GM18861 (cell line): ENCODE measurements around the gene RAB26.

Experiments used
- ATAC-seq: cut with Tn5 transposase; IDR thresholded peaks from one replicate; pipeline ENCODE4 v1.9.1; 2021; ENCODE audit not compliant: unreplicated experiment

RAB26 gene

GRCh38 chr16:2142942-2143877 lies 5.2 kb upstream of the RAB26 start:
- no peak for ATAC-seq

DNA sequence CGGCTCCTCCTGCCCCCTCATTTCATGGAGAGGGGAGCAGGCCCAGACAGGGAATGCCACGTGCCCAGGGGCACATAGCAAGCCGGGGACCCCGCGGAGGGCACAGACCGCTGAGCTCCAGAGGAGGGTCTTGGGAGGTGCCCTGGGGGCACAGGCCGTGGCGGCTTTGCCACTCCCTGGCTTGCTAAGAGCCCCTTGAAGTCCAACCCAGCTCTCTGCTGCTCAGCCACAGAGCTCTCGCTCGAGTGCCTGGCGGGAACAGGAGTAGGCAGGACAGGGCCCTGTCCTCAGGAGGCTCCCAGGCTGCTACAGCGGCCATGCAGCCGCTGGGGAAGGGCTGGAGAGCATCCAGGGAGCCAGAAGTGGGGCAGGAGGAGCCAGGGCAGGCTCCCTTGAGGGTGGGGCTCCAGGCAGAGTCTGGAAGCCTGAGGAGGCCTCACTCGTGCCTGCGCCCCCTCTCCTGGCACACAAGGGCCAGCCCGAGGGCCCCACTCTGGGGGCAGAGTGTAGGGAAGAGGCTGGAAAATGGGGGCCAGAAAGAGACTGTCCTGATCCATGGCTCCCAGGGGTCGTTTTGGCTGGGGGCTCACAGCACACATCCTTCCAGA lies 4.4 kb upstream of the RAB26 start:
- ATAC-seq = no peak

DNA sequence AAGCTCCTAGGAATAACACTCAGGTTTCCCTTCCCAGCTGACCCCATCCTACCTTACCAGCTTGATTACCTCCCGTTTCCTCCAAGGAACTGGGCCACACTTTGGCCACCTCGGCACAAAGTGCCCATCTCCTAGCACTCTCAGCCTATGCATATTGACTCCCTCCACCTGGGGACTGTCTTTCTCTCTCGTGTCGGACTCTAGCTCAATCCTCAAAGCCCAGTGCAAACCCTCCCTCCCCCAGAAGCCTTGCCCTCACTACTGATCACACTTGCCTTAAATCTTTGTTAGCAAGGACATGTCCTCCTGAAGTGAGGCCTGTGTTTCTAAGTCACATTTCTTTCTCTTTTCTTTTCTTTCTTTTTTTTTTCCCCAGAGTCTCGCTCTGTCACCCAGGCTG lies 2.6 kb upstream of the RAB26 start:
- ATAC-seq = no peak

GRCh38 chr16:2147378-2147777 lies 1.0 kb upstream of the RAB26 start:
- no peak for ATAC-seq

DNA sequence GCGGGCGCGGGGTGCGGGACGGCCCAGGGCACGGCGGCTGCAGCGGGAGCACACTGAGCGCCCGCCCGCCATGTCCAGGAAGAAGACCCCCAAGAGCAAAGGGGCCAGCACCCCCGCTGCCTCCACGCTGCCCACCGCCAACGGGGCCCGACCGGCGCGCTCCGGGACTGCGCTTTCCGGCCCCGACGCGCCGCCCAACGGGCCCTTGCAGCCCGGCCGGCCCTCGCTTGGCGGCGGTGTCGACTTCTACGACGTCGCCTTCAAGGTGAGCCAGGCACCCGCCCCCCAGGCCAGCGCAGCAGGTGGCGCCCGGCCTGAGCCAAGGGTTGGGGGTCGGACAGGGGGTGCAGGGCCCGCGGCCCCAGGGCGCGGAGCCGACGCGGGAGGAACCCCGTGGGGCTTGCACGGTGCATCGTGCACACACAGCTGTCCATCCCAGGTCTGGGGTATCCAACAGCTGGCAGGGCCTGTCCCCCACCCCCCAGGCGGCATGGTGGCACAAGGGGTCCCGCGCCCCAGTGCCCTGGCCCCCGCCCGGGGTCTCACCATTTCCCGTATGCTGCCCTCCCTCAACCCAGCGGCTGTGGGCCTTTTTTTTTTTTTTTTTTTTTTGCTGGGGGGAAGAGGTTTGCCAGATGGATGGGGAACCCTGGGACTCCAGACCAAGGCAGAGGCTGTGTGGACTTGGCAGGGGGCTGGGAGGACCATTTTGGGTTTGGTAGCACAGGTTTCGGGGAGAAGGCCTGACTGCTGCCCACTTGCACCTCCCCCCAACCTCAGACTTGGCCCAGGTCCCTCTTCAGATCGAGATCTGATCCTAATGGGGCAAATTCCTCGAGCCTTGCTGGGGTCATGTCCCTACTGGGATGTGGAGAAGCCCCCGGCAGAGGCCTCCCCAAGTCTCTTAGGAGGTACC lies 547 bp downstream of the RAB26 start:
- ATAC-seq = no peak

DNA sequence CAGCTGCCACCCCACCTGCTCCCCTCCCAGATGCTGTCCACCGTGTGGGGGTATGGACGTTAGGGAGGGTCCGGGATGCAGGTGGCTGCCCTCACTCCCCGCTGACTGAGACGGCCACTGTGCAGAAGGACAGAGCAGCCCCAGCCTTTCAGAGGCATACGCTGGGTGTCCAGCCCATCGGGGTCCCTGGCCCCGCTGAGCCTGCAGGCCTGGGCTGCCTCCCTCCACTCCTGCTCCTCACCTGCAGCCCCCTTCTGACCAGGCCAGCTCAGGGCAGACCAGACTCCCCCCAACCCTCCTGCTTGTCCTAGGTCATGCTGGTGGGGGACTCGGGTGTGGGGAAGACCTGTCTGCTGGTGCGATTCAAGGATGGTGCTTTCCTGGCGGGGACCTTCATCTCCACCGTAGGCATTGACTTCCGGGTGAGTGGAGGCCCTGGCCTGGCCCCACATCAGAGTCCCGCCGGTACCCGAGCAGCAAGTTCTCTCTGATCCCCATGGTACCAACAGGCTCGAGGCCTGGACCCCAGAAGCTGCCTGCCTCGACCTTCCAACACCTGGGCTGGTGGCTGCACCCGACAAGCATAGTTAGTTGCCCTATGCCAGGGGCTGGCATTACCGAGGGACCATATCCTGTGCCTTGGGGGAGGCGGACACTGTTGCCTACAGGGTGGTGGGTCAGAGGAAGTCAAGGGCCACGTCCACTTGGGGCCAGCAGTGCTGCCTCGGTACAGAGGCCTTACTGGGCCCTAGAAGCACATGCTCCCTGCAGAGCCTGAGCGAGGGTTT lies 1.4 kb downstream of the RAB26 start:
- ATAC-seq = no peak

- ATAC-seq = no peak
Observed at GRCh38 chr16:2150418-2151187, 2.2 kb downstream of the RAB26 start.

GRCh38 chr16:2151188-2152091 lies 3.0 kb downstream of the RAB26 start:
- no peak for ATAC-seq

DNA sequence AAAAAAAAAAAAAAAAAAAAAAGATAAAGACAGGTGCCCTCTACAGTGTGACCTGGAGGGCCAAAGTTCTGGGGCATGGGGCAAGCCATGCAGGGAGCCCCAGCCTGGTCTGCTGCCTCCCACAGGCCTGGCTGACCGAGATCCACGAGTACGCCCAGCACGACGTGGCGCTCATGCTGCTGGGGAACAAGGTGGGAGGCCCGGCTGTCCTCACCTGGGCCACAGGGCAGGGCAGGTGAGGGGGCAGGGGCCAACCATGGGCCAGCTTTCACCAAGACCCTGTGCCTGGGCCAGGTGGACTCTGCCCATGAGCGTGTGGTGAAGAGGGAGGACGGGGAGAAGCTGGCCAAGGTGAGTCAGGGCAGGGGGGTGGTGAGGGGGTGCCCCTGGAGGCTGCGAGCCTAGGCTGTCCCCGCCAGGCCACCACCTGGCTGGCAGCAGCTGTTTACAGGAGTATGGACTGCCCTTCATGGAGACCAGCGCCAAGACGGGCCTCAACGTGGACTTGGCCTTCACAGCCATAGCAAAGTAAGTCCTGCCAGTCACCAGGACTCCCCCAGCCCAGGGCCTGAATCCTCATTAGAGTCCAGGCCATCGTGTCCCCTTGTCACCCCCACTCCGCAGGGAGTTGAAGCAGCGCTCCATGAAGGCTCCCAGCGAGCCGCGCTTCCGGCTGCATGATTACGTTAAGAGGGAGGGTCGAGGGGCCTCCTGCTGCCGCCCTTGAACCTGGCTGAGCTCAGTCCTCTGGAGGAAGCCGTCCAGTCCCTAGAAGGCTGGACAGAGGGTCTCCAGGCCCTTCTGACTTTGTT lies 4.5 kb downstream of the RAB26 start:
- ATAC-seq = no peak

- no peak for ATAC-seq
Observed at GRCh38 chr16:2154533-2155090, 6.2 kb downstream of the RAB26 start.

GRCh38 chr16:2155091-2155950 lies 6.9 kb downstream of the RAB26 start, which contains the start of gene TRAF7:
Gene TRAF7 (plus strand): TSS chr16:2155782. CDS start chr16:2163921, 8,139 bp downstream.
- peak; percentile 83 for ATAC-seq

GRCh38 chr16:2155977-2156848 lies 7.8 kb downstream of the RAB26 start:
- ATAC-seq = no peak

DNA sequence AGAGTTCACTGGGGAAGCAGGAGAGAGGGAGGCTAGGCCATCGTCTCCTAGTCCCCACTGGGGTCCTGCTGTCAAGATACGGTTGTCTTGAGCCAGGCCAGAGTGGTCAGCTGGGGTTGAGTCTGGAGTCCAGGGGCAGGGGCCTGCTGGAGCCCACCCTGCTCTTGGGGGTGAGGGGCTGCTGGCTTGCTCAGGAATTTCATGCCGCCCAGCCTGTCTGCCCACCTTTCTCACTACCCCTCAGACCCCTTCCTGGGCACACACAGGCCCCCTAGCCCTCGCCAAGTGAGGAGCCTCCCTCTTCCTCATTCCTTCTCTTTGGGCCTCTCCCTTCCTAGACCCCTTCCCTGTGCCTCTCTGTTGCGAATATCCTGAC lies 8.4 kb downstream of the RAB26 start:
- no peak for ATAC-seq

- no peak for ATAC-seq
Observed at GRCh38 chr16:2157480-2158261, 9.2 kb downstream of the RAB26 start.

GRCh38 chr16:2158262-2158638 lies 9.8 kb downstream of the RAB26 start:
- ATAC-seq = no peak
